HepG2 (cell line): ENCODE data around the gene PPP1R12B. TPM values are rescaled to one million over a fixed set of nuclear protein-coding genes. Genes with fewer than 3 reads are reported as not detected.

Experiments used
- ATF7-NPFF ChIP-seq: sonication (generic); formaldehyde crosslinking; IDR thresholded peaks from 2 replicates; pipeline ENCODE4 v1.8.1; 2023; ENCODE audit warnings: mild to moderate bottlenecking, low read depth, missing genetic modification reagents, moderate library complexity
- KDM6A ChIP-seq: IDR thresholded peaks from 2 replicates; pipeline ENCODE4 v1.6.1; 2016; ENCODE audit warnings: low read depth
- KLF11 ChIP-seq: IDR thresholded peaks from 2 replicates; pipeline ENCODE4 v1.6.1; 2016; ENCODE audit warnings: missing compliant biosample characterization
- PHF21A ChIP-seq: sonication (generic); formaldehyde crosslinking; IDR thresholded peaks from 2 replicates; pipeline ENCODE4 v1.5.0; 2020; ENCODE audit warnings: mild to moderate bottlenecking, missing genetic modification reagents
- SOX6 ChIP-seq, 2 experiments: fragments of 450-650 bp in 1 of 2; sonication (generic) in 1 of 2; formaldehyde crosslinking in 1 of 2; IDR thresholded peaks; 2 replicates each; pipeline versions ENCODE4 v1.4.0 to v1.6.1; 2017 to 2020; ENCODE audit warnings: antibody characterized with exemption in 1 of 2, mild to moderate bottlenecking in 1 of 2, missing genetic modification reagents in 1 of 2
- SRSF9 ChIP-seq: fragments of 200-400 bp; formaldehyde crosslinking; IDR thresholded peaks from 2 replicates; pipeline ENCODE4 v1.6.1; 2018; ENCODE audit warnings: borderline replicate concordance, mild to moderate bottlenecking, low read depth, low read length; ENCODE audit not compliant: insufficient read depth, poor library complexity, severe bottlenecking
- SSRP1 ChIP-seq: IDR thresholded peaks from 2 replicates; pipeline ENCODE4 v1.6.1; 2016; ENCODE audit warnings: control low read depth
- ZNF224 ChIP-seq: sonication (generic); formaldehyde crosslinking; IDR thresholded peaks from 2 replicates; pipeline ENCODE4 v1.5.0; 2020; ENCODE audit warnings: mild to moderate bottlenecking, missing genetic modification reagents
- ZNF629 ChIP-seq: sonication (generic); formaldehyde crosslinking; conservative IDR thresholded peaks from 2 replicates; pipeline ENCODE4 v1.5.0; 2020; ENCODE audit warnings: missing genetic modification reagents
- polyA plus RNA-seq, 8 experiments: library from polyadenylated mRNA; depleted of rRNA in 3 of 8; stranded (reverse) in 7 of 8; unstranded in 1 of 8; fragments of >200 nt; fragmentation: Illumina TruSeq in 4 of 8; extraction: Trizol in 4 of 8; gene quantifications; 2 replicates each; pipeline versions ENCODE4 v1.2.1 to v1.2.3, GENCODE V29; 2011 to 2016; ENCODE audit warnings: low read depth in 4 of 8, missing spikeins in 1 of 8, mixed read lengths in 1 of 8; ENCODE audit not compliant: insufficient read depth in 1 of 8
- total RNA-seq, 5 experiments: library from RNA; depleted of rRNA; stranded (reverse); fragments of >200 nt; fragmentation: Illumina TruSeq; extraction: Trizol; gene quantifications; 2 replicates each; pipeline ENCODE4 v1.2.3, GENCODE V29; 2016; ENCODE audit warnings: low read depth in 1 of 5
- TF ChIP-seq, protein P1 (sequence below): IDR thresholded peaks from 2 replicates; pipeline ENCODE4 v1.6.1; 2016; ENCODE audit warnings: missing compliant biosample characterization, missing genetic modification reagents, borderline replicate concordance
- TF ChIP-seq, protein P2 (sequence below): sonication (generic); formaldehyde crosslinking; IDR thresholded peaks from 2 replicates; pipeline ENCODE4 v1.4.0; 2020; ENCODE audit warnings: missing genetic modification reagents
- TF ChIP-seq, protein P3 (sequence below): sonication (generic); formaldehyde crosslinking; IDR thresholded peaks from 2 replicates; pipeline ENCODE4 v1.5.1; 2020; ENCODE audit warnings: missing genetic modification reagents, mild to moderate bottlenecking, borderline replicate concordance
- TF ChIP-seq, protein P4 (sequence below): sonication (generic); formaldehyde crosslinking; IDR thresholded peaks from 2 replicates; pipeline ENCODE4 v1.9.0; 2021; ENCODE audit warnings: missing genetic modification reagents, borderline replicate concordance
- TF ChIP-seq, protein P5 (sequence below): sonication (generic); formaldehyde crosslinking; IDR thresholded peaks from 2 replicates; pipeline ENCODE4 v1.4.0; 2020; ENCODE audit warnings: low read depth, mild to moderate bottlenecking, missing genetic modification reagents
- TF ChIP-seq, protein P6 (sequence below): IDR thresholded peaks from 2 replicates; pipeline ENCODE4 v1.6.1; 2016; ENCODE audit warnings: mild to moderate bottlenecking

Gene PPP1R12B
- total and polyA plus RNA-seq, 2 of the 13 experiments (the other 11 are each of a cell fraction or from before 2014, with no cell fraction given): 12.0 to 13.6 TPM

DNA sequence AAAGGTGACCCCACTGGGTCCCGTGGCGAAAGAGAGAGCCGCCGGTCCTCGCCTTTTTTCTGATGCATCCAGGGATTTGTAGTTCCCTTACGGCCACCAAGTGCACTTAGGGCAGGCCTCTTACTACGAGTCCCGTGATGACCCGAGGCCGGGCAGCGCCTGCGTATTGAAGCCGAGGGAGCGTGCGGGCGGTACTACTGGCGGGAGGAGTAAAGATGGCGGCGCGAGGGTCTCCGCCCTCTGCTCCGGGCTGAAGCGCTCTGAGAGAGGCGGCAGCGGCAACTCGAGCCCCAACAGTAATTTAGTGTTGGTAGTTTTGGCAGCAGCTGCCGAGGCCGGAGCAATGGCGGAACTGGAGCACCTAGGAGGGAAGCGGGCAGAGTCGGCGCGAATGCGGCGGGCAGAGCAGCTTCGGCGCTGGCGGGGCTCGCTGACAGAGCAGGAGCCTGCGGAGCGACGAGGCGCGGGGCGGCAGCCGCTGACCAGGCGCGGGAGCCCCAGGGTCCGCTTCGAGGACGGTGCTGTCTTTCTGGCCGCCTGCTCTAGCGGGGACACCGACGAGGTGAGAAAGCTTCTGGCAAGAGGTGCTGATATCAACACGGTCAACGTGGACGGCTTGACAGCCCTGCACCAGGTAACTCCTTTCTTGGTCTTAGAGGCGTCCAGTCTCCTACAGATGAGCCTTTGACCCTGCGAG lies at the start of gene PPP1R12B (continued):
- TF ChIP-seq, protein P1, sequence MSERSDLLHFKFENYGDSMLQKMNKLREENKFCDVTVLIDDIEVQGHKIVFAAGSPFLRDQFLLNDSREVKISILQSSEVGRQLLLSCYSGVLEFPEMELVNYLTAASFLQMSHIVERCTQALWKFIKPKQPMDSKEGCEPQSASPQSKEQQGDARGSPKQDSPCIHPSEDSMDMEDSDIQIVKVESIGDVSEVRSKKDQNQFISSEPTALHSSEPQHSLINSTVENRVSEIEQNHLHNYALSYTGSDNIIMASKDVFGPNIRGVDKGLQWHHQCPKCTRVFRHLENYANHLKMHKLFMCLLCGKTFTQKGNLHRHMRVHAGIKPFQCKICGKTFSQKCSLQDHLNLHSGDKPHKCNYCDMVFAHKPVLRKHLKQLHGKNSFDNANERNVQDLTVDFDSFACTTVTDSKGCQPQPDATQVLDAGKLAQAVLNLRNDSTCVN: no peak
- no peak for TF ChIP-seq SRSF9
- TF ChIP-seq ATF7-NPFF: peak; percentile 79
- TF ChIP-seq, protein P2, sequence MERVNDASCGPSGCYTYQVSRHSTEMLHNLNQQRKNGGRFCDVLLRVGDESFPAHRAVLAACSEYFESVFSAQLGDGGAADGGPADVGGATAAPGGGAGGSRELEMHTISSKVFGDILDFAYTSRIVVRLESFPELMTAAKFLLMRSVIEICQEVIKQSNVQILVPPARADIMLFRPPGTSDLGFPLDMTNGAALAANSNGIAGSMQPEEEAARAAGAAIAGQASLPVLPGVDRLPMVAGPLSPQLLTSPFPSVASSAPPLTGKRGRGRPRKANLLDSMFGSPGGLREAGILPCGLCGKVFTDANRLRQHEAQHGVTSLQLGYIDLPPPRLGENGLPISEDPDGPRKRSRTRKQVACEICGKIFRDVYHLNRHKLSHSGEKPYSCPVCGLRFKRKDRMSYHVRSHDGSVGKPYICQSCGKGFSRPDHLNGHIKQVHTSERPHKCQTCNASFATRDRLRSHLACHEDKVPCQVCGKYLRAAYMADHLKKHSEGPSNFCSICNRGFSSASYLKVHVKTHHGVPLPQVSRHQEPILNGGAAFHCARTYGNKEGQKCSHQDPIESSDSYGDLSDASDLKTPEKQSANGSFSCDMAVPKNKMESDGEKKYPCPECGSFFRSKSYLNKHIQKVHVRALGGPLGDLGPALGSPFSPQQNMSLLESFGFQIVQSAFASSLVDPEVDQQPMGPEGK (CRISPR knock-in tag): no peak
- TF ChIP-seq PHF21A: peak; percentile 47; the same call in 1 of the 2 replicates
- peak; percentile 65; the same call in 1 of the 2 replicates for TF ChIP-seq ZNF224 (CRISPR knock-in tag)
- TF ChIP-seq, protein P3, sequence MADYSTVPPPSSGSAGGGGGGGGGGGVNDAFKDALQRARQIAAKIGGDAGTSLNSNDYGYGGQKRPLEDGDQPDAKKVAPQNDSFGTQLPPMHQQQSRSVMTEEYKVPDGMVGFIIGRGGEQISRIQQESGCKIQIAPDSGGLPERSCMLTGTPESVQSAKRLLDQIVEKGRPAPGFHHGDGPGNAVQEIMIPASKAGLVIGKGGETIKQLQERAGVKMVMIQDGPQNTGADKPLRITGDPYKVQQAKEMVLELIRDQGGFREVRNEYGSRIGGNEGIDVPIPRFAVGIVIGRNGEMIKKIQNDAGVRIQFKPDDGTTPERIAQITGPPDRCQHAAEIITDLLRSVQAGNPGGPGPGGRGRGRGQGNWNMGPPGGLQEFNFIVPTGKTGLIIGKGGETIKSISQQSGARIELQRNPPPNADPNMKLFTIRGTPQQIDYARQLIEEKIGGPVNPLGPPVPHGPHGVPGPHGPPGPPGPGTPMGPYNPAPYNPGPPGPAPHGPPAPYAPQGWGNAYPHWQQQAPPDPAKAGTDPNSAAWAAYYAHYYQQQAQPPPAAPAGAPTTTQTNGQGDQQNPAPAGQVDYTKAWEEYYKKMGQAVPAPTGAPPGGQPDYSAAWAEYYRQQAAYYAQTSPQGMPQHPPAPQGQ (CRISPR knock-in tag): 0 out of 2 replicates have a peak, but pooled peaks have one; percentile 42
- TF ChIP-seq, protein P4, sequence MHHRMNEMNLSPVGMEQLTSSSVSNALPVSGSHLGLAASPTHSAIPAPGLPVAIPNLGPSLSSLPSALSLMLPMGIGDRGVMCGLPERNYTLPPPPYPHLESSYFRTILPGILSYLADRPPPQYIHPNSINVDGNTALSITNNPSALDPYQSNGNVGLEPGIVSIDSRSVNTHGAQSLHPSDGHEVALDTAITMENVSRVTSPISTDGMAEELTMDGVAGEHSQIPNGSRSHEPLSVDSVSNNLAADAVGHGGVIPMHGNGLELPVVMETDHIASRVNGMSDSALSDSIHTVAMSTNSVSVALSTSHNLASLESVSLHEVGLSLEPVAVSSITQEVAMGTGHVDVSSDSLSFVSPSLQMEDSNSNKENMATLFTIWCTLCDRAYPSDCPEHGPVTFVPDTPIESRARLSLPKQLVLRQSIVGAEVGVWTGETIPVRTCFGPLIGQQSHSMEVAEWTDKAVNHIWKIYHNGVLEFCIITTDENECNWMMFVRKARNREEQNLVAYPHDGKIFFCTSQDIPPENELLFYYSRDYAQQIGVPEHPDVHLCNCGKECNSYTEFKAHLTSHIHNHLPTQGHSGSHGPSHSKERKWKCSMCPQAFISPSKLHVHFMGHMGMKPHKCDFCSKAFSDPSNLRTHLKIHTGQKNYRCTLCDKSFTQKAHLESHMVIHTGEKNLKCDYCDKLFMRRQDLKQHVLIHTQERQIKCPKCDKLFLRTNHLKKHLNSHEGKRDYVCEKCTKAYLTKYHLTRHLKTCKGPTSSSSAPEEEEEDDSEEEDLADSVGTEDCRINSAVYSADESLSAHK (CRISPR knock-in tag): no peak
- no peak for TF ChIP-seq KLF11 (CRISPR knock-in tag)
- TF ChIP-seq, protein P5, sequence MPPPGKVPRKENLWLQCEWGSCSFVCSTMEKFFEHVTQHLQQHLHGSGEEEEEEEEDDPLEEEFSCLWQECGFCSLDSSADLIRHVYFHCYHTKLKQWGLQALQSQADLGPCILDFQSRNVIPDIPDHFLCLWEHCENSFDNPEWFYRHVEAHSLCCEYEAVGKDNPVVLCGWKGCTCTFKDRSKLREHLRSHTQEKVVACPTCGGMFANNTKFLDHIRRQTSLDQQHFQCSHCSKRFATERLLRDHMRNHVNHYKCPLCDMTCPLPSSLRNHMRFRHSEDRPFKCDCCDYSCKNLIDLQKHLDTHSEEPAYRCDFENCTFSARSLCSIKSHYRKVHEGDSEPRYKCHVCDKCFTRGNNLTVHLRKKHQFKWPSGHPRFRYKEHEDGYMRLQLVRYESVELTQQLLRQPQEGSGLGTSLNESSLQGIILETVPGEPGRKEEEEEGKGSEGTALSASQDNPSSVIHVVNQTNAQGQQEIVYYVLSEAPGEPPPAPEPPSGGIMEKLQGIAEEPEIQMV (CRISPR knock-in tag): 0 out of 2 replicates have a peak, but pooled peaks have one; percentile 54
- TF ChIP-seq, protein P6, sequence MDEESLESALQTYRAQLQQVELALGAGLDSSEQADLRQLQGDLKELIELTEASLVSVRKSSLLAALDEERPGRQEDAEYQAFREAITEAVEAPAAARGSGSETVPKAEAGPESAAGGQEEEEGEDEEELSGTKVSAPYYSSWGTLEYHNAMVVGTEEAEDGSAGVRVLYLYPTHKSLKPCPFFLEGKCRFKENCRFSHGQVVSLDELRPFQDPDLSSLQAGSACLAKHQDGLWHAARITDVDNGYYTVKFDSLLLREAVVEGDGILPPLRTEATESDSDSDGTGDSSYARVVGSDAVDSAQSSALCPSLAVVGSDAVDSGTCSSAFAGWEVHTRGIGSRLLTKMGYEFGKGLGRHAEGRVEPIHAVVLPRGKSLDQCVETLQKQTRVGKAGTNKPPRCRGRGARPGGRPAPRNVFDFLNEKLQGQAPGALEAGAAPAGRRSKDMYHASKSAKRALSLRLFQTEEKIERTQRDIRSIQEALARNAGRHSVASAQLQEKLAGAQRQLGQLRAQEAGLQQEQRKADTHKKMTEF (CRISPR knock-in tag): peak; percentile 92
- TF ChIP-seq KDM6A (CRISPR knock-in tag): no peak
- TF ChIP-seq SOX6 (IDR thresholded peaks at IDR 0.05): no peak
- peak; percentile 60 for TF ChIP-seq SOX6 (CRISPR knock-in tag; IDR thresholded peaks at IDR 0.05)
- no peak for TF ChIP-seq SSRP1 (CRISPR knock-in tag)
- no peak for TF ChIP-seq ZNF629
